Aorta (tissue), 5 donors: ENCODE measurements around the gene FAM131B. TPM values are rescaled to one million over a fixed set of nuclear protein-coding genes. Genes with fewer than 3 reads are reported as not detected.

Source experiments
- ATAC-seq: fragments of 200-7000 bp; cut with Tn5 transposase; one replicate; pipeline ENCODE4 v1.9.1; 2022; ENCODE audit warnings: moderate library complexity; ENCODE audit not compliant: low FRiP score
- DNase-seq, 2 donors: peaks; one replicate each; pipeline ENCODE4 v3.0.0-alpha.2; 2020
- H3K27ac ChIP-seq, 2 donors: one replicate each; pipeline ENCODE4 v1.5.1; 2013; ENCODE audit warnings: low read length in 2 of 2, mild to moderate bottlenecking in 2 of 2, moderate library complexity in 2 of 2, control low read depth in 1 of 2, inconsistent platforms in 1 of 2, low read depth in 1 of 2
- H3K27me3 ChIP-seq, 2 donors: one replicate each; pipeline ENCODE4 v1.6.1; 2013; ENCODE audit warnings: control low read depth in 1 of 2, low read length in 1 of 2, mild to moderate bottlenecking in 1 of 2, moderate library complexity in 1 of 2; ENCODE audit not compliant: insufficient read depth in 2 of 2, control insufficient read depth in 1 of 2
- H3K36me3 ChIP-seq, 2 donors: one replicate each; pipeline ENCODE4 v1.6.1; 2013; ENCODE audit warnings: control low read depth in 1 of 2, low read length in 1 of 2, mild to moderate bottlenecking in 1 of 2; ENCODE audit not compliant: insufficient read depth in 2 of 2, control insufficient read depth in 1 of 2
- H3K4me1 ChIP-seq, 2 donors: one replicate each; pipeline ENCODE4 v1.6.1; 2013; ENCODE audit warnings: low read length in 2 of 2, control low read depth in 1 of 2, mild to moderate bottlenecking in 1 of 2, moderate library complexity in 1 of 2; ENCODE audit not compliant: insufficient read depth in 2 of 2, control insufficient read depth in 1 of 2
- H3K4me3 ChIP-seq, 2 donors: one replicate each; pipeline ENCODE4 v1.5.1; 2013; ENCODE audit warnings: low read length in 2 of 2, control low read depth in 1 of 2, mild to moderate bottlenecking in 1 of 2
- H3K9me3 ChIP-seq: one replicate; pipeline ENCODE4 v1.6.1; 2013; ENCODE audit warnings: mild to moderate bottlenecking, low read length; ENCODE audit not compliant: control insufficient read depth
- WGBS, 2 donors: extraction: QIAGEN DNeasy Blood & Tissue Kit; methylation state at CpG; one replicate each; pipeline ENCODE4 v1.1.7; 2013; 5-methylcytosine and 5-hydroxymethylcytosine counted together
- intact Hi-C, 2 donors: fragments of 100-400 bp; cut with DNase I; formaldehyde crosslinking; loops; one replicate each; pipeline versions ENCODE4 v1.14.2 to v1.15.0; 2022
- long read RNA-seq, 2 donors: library from polyadenylated mRNA; unstranded; transcript quantifications; one replicate each; pipeline ENCODE4 v2.0.0, GENCODE V29; 2020 to 2021
- polyA plus RNA-seq, 2 donors: library from polyadenylated mRNA; stranded (reverse); fragments of 200-250 nt; gene quantifications; one replicate each; pipeline ENCODE4 v1.2.3, GENCODE V29; 2013
- total RNA-seq, 2 donors: library from RNA; stranded (reverse); fragmentation: NEBNext Ultra II Directional; extraction: Animal tissue kit (Norgen Biotek cat#: 25700); gene quantifications; one replicate each; pipeline ENCODE4 v1.2.1, GENCODE V29; 2021
- donor health status: healthy with polysubstance abuse.
- donor health status: Bipolar disorder and iron deficiency.
- donor health status: DM: no; HTN: no; CAD: no.
- donor health status: DM: no; HTN: no; CAD: no.
- donor health status: DM: yes; HTN: yes; CAD: no.

The FAM131B gene
- 1 to 10 TPM; 2.8 to 3.8 TPM for total RNA-seq
- 1 to 10 TPM in 1 of 2 donors, under 1 TPM in 1; 0.41 to 1.0 TPM for polyA plus RNA-seq
- long read RNA-seq, donor 1, partial matches to known transcripts = 0 of 1 reads
- long read RNA-seq, donor 1, other reads (novel, unspliced or antisense) = 1 of 1 reads
- long read RNA-seq, donor 2, full-length matches to known transcripts = 1 of 3 reads
- long read RNA-seq, donor 2, partial matches to known transcripts = 0 of 3 reads
- long read RNA-seq, donor 2, other reads (novel, unspliced or antisense) = 2 of 3 reads

- DNase-seq = peak in 1 of 2 donors; percentile 81
- ATAC-seq = peak; percentile 39
- intact Hi-C loops = loop anchor here in 1 of 2 donors (5.0 kb wide), 1 partner anchor 55 kb away; no protein-coding TSS in a partner anchor
- H3K27ac ChIP-seq = no peak within 1 kb of the TSS
- H3K27me3 ChIP-seq = no peaks in the 10 kb centered on the region
- H3K4me3 ChIP-seq = peak within 1 kb of the TSS; percentile 62 to 66
- no peaks in the 10 kb centered on the region for H3K4me1 ChIP-seq
- no peaks in the 10 kb centered on the region for H3K9me3 ChIP-seq
- H3K36me3 ChIP-seq = no peaks in the 10 kb centered on the region
- WGBS, 2 donors = 0 to 1% methylated on average over 23 to 112 of the region's 112 CpGs
These were observed at the start of gene FAM131B for GRCh38 chr7:143362131-143363015. Gene FAM131B, minus strand, starts transcription at chr7:143362713. Its CDS starts 110 bp downstream, at chr7:143362603.

- Histone ChIP-seq H3K4me1 (no peaks in the 10 kb centered on the region), H3K36me3 (no peaks in the 10 kb centered on the region), H3K27ac (no peak overlapping the region), H3K4me3 (no peak overlapping the region), H3K9me3 (no peaks in the 10 kb centered on the region), H3K27me3 (no peaks in the 10 kb centered on the region)
- intact Hi-C loops = loop anchor here (2.0 to 5.0 kb wide), 2 partner anchors 35 to 169 kb away; no protein-coding TSS in a partner anchor
- ATAC-seq (no peak), DNase-seq (no peak)
- WGBS, 2 donors = 17 to 23% methylated on average over 5 of the region's 5 CpGs
These were observed 49.6 kb upstream of the FAM131B start for GRCh38 chr7:143411976-143412708.

- intact Hi-C loops = loop anchor here in 1 of 2 donors (5.0 kb wide), 1 partner anchor 33 kb away; no protein-coding TSS in a partner anchor
- H3K4me1 ChIP-seq = no peaks in the 10 kb centered on the region
- no peaks in the 10 kb centered on the region for H3K36me3 ChIP-seq
- ATAC-seq (peak; percentile 48), DNase-seq (peak in 1 of 2 donors; percentile 78)
- no peaks in the 10 kb centered on the region for H3K9me3 ChIP-seq
- no peak overlapping the region for H3K4me3 ChIP-seq
- no peak overlapping the region for H3K27ac ChIP-seq
- H3K27me3 ChIP-seq = no peaks in the 10 kb centered on the region
- WGBS, 2 donors = 1 to 2% methylated on average over 6 of the region's 6 CpGs
These were observed 48.0 kb upstream of the FAM131B start for GRCh38 chr7:143410521-143411004.

DNA sequence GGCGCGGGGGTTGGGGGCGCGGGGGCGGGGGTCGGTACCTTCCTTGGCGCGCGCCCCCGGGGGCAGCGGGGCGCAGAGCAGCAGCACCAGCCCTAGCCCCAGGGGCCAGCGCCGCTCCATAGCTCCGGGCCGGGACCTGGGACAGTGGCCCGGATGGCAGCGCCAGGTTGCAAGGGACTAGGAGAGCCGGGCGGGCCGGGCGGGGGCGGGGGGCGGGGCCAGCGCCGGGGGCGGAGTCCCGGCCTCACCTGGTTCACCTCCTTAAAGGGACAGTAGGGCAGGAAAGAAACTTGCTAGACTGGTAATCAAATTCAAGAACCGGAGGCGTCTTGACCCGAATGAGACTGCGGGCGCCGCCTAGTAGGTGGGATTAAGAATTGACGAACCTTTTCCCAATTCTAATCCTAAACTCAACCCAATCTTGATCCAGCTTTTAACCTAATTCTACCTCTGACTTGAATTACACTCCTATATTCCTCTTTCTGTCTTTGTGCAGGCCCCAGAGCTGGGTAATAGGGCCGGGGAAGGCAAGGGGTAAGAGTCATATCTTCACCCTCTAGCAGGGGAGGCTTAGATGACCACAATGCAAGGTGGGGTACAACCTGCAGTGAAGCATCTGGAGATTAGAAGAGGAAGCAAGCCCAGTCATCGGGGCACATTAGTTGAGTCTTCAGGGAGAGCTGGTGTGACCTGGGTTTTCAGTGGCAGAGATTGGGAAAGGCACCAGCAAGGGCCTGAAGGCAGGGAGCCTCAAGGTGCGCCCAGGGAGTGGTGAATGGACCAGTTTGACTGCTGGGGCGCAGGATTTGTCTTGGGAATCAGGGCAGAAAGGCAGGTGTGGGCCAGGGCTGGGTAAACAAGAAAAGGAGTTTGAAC is 46.4 kb upstream of the FAM131B start, which contains the start of gene EPHA1:
TSS of gene EPHA1 (minus strand) at position 171 of the 876 bp plus-strand sequence. CDS start at position 120, 51 bp downstream.
- Histone ChIP-seq H3K36me3 (no peaks in the 10 kb centered on the region), H3K27ac (no peak within 1 kb of the TSS), H3K27me3 (no peaks in the 10 kb centered on the region), H3K9me3 (no peaks in the 10 kb centered on the region), H3K4me3 (no peak within 1 kb of the TSS), H3K4me1 (no peaks in the 10 kb centered on the region)
- intact Hi-C loops = no loop called here
- no peak for ATAC-seq
- 18 to 22% methylated on average over 21 to 39 of the region's 39 CpGs for WGBS, 2 donors
- DNase-seq = peak; percentile 44 to 77

GRCh38 chr7:143408252-143408685 is 45.8 kb upstream of the FAM131B start:
- Histone ChIP-seq H3K27ac (no peak overlapping the region), H3K4me1 (no peaks in the 10 kb centered on the region), H3K4me3 (no peak overlapping the region), H3K27me3 (no peaks in the 10 kb centered on the region), H3K36me3 (no peaks in the 10 kb centered on the region), H3K9me3 (no peaks in the 10 kb centered on the region)
- intact Hi-C loops = no loop called here
- 62 to 71% methylated on average over 20 of the region's 20 CpGs for WGBS, 2 donors
- ATAC-seq (peak; percentile 8), DNase-seq (peak; percentile 42 to 67)

GRCh38 chr7:143407287-143408251 is 45.1 kb upstream of the FAM131B start:
- Histone ChIP-seq H3K27ac (no peak overlapping the region), H3K36me3 (no peaks in the 10 kb centered on the region), H3K9me3 (no peaks in the 10 kb centered on the region), H3K4me1 (no peaks in the 10 kb centered on the region), H3K27me3 (no peaks in the 10 kb centered on the region), H3K4me3 (no peak overlapping the region)
- peak; percentile 15 for ATAC-seq
- WGBS, 2 donors = 86 to 87% methylated on average over 13 of the region's 13 CpGs
- DNase-seq = peak; percentile 43 to 71
- intact Hi-C loops = no loop called here

DNA sequence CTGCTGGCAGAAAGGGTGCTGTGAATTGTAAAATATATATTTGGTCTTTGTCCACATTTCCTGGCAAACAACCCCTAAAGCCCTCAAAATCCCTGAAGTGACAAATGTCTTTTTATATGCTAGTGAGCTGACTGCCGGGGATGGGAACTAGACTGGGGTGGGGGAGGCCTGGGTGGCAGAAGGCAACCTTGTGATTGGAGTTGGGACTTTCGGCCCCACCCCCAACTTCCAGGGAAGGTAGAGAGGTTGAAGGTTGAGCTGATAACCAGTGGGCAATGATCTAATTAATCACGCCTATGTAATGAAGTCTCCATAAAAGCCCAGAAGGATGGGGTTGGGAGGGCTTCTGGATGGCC is 43.5 kb upstream of the FAM131B start:
- intact Hi-C loops = no loop called here
- DNase-seq = no peak

More for the DNA sequence above, 43.5 kb upstream of the FAM131B start:
- ATAC-seq = no peak
- H3K4me1 ChIP-seq = no peaks in the 10 kb centered on the region
- no peaks in the 10 kb centered on the region for H3K27me3 ChIP-seq
- no peak overlapping the region for H3K27ac ChIP-seq
- H3K4me3 ChIP-seq = no peak overlapping the region
- 82 to 84% methylated on average over 3 of the region's 3 CpGs for WGBS, 2 donors
- H3K36me3 ChIP-seq = no peaks in the 10 kb centered on the region
- H3K9me3 ChIP-seq = no peaks in the 10 kb centered on the region
